Neural cell (in vitro differentiated cells): ENCODE measurements around the gene KLHL35. TPM values are rescaled to one million over a fixed set of nuclear protein-coding genes. Genes with fewer than 3 reads are reported as not detected.

Experiments used
- H2AFZ ChIP-seq: fragments of 200-600, 300-800 bp; sonication (generic), shearing (Covaris generic); 2 replicates; pipeline ENCODE4 v1.6.0; 2014; ENCODE audit warnings: low read depth, mild to moderate bottlenecking, antibody characterized with exemption, low read length, moderate library complexity
- H3F3A ChIP-seq: fragments of 200-600 bp; shearing (Covaris generic); 2 replicates; pipeline ENCODE4 v1.6.1; 2016; ENCODE audit warnings: mild to moderate bottlenecking, moderate library complexity, mixed read lengths, antibody characterized with exemption, low read length; ENCODE audit not compliant: insufficient read depth, poor library complexity, severe bottlenecking
- H3K27ac ChIP-seq: fragments of 200-600, 300-800 bp; sonication (generic), shearing (Covaris generic); 2 replicates; pipeline ENCODE4 v1.5.1; 2014; ENCODE audit warnings: mild to moderate bottlenecking, low read length, moderate library complexity
- H3K27me3 ChIP-seq: fragments of 300-800, 200-600 bp; sonication (generic), shearing (Covaris generic); 2 replicates; pipeline ENCODE4 v1.6.0; 2014; ENCODE audit warnings: mild to moderate bottlenecking, low read depth, low read length, moderate library complexity; ENCODE audit not compliant: insufficient read depth
- H3K36me3 ChIP-seq: fragments of 300-800, 200-600 bp; sonication (generic), shearing (Covaris generic); 2 replicates; pipeline ENCODE4 v1.5.1; 2014; ENCODE audit warnings: mild to moderate bottlenecking, antibody characterized with exemption, low read length, moderate library complexity; ENCODE audit not compliant: insufficient read depth
- H3K4me2 ChIP-seq: fragments of 300-800, 200-600 bp; sonication (generic), shearing (Covaris generic); 2 replicates; pipeline ENCODE4 v1.6.0; 2014; ENCODE audit warnings: mild to moderate bottlenecking, low read length
- H3K4me3 ChIP-seq: fragments of 300-800, 200-600 bp; sonication (generic), shearing (Covaris generic); 2 replicates; pipeline ENCODE4 v1.5.1; 2014; ENCODE audit warnings: mild to moderate bottlenecking, low read length, moderate library complexity
- H3K79me2 ChIP-seq: fragments of 200-600 bp; shearing (Covaris generic); replicated peaks from 2 replicates; pipeline ENCODE4 v1.6.0; 2014; ENCODE audit warnings: mild to moderate bottlenecking, low read length, moderate library complexity; ENCODE audit not compliant: insufficient read depth
- H3K9ac ChIP-seq: fragments of 300-800, 200-600 bp; sonication (generic), shearing (Covaris generic); 2 replicates; pipeline ENCODE4 v1.6.1; 2016; ENCODE audit warnings: mild to moderate bottlenecking, low read length, mixed read lengths
- H3K9me2 ChIP-seq: fragments of 200-600 bp; shearing (Covaris generic); 2 replicates; pipeline ENCODE4 v1.6.1; 2016; ENCODE audit warnings: mild to moderate bottlenecking, low read length, mixed read lengths; ENCODE audit not compliant: insufficient read depth
- H3K9me3 ChIP-seq: fragments of 200-600, 300-800 bp; sonication (generic), shearing (Covaris generic); 2 replicates; pipeline ENCODE4 v1.6.1; 2016; ENCODE audit warnings: mild to moderate bottlenecking, mixed run types, low read length, moderate library complexity, mixed read lengths
- H4K20me1 ChIP-seq: fragments of 200-600 bp; shearing (Covaris generic); 2 replicates; pipeline ENCODE4 v1.6.1; 2016; ENCODE audit warnings: mild to moderate bottlenecking, mixed run types; ENCODE audit not compliant: insufficient read depth
- CTCF ChIP-seq: fragments of 450-650 bp; IDR thresholded peaks from 2 replicates; pipeline ENCODE4 v1.5.1; 2014; ENCODE audit warnings: antibody characterized with exemption, mild to moderate bottlenecking, moderate library complexity; ENCODE audit not compliant: poor library complexity, severe bottlenecking
- EP300 ChIP-seq: fragments of 450-650 bp; conservative IDR thresholded peaks from 2 replicates; pipeline ENCODE4 v1.6.1; 2014; ENCODE audit warnings: antibody characterized with exemption, mild to moderate bottlenecking, moderate library complexity; ENCODE audit not compliant: poor library complexity, severe bottlenecking
- EZH2 ChIP-seq: fragments of 200-600, 300-800 bp; shearing (Covaris generic), sonication (generic); IDR thresholded peaks from 2 replicates; pipeline ENCODE4 v1.6.1; 2014; ENCODE audit warnings: antibody characterized with exemption, low read length, borderline replicate concordance, mild to moderate bottlenecking; ENCODE audit not compliant: insufficient read depth, poor library complexity, severe bottlenecking
- MXI1 ChIP-seq: fragments of 450-650 bp; conservative IDR thresholded peaks from 2 replicates; pipeline ENCODE4 v1.6.1; 2014; ENCODE audit warnings: antibody characterized with exemption, mild to moderate bottlenecking; ENCODE audit not compliant: poor library complexity, severe bottlenecking
- POLR2AphosphoS5 ChIP-seq: IDR thresholded peaks from 2 replicates; pipeline ENCODE4 v1.6.1; 2012
- RAD21 ChIP-seq: fragments of 450-650 bp; conservative IDR thresholded peaks from 2 replicates; pipeline ENCODE4 v1.6.1; 2014; ENCODE audit warnings: antibody characterized with exemption, mild to moderate bottlenecking, moderate library complexity
- REST ChIP-seq: IDR thresholded peaks from 2 replicates; pipeline ENCODE4 v1.6.1; 2012; ENCODE audit warnings: borderline replicate concordance
- SMC3 ChIP-seq: fragments of 450-650 bp; conservative IDR thresholded peaks from 2 replicates; pipeline ENCODE4 v1.6.1; 2014; ENCODE audit warnings: antibody characterized with exemption, mild to moderate bottlenecking, moderate library complexity; ENCODE audit not compliant: poor library complexity
- polyA plus RNA-seq: library from polyadenylated mRNA; depleted of rRNA; stranded (reverse); fragments of >200 nt; gene quantifications from 2 replicates; pipeline ENCODE4 v1.2.3, GENCODE V29; 2014

The KLHL35 gene
- polyA plus RNA-seq, 1 donor from 2014 or later = 17.0 TPM

- H2AFZ ChIP-seq = no peak overlapping the region
- no peaks in the 10 kb centered on the region for H3K9me2 ChIP-seq
- H3K4me2 ChIP-seq = no peak overlapping the region
Observed at GRCh38 chr11:75388386-75389275, 44.4 kb downstream of the KLHL35 start.

More at GRCh38 chr11:75388386-75389275, 44.4 kb downstream of the KLHL35 start:
- Histone ChIP-seq H3K9ac (no peak overlapping the region), H3K4me3 (no peak overlapping the region), H3K36me3 (no peaks in the 10 kb centered on the region), H3K79me2 (no peaks in the 10 kb centered on the region), H3F3A (no peaks in the 10 kb centered on the region), H3K27ac (no peak overlapping the region), H4K20me1 (no peaks in the 10 kb centered on the region), H3K27me3 (no peaks in the 10 kb centered on the region), H3K9me3 (no peaks in the 10 kb centered on the region)
- TF ChIP-seq REST (no peak), CTCF (peak; percentile 88), EZH2 (no peak), RAD21 (peak; percentile 83), EP300 (no peak), MXI1 (no peak), SMC3 (peak; percentile 88), POLR2AphosphoS5 (no peak)
